ENCODE results near the gene FOSL2.

FOSL2 gene

GRCh38 chr2:28374331-28374730 is 18.3 kb upstream of the FOSL2 start:
- no peak overlapping the region for H3K4me3 ChIP-seq (ENCODE audit: low read length)
- no peak for DNase-seq (ENCODE audit: low read depth)
- TF ChIP-seq CTCF (conservative IDR thresholded peaks at IDR 0.05; ENCODE audit: low read depth, low read length), result no peak

- H3K4me3 ChIP-seq (ENCODE audit: low read length), result no peak overlapping the region
- TF ChIP-seq CTCF (conservative IDR thresholded peaks at IDR 0.05; ENCODE audit: low read depth, low read length), result no peak
- no peak for DNase-seq (ENCODE audit: low read depth)
Observed at GRCh38 chr2:28375236-28375635, 17.4 kb upstream of the FOSL2 start.

GRCh38 chr2:28375742-28376631 is 16.7 kb upstream of the FOSL2 start:
- no peak for DNase-seq (ENCODE audit: low read depth)
- TF ChIP-seq CTCF (conservative IDR thresholded peaks at IDR 0.05; ENCODE audit: low read depth, low read length), result no peak
- H3K4me3 ChIP-seq (ENCODE audit: low read length), result no peak overlapping the region

GRCh38 chr2:28377195-28377816 is 15.4 kb upstream of the FOSL2 start:
- TF ChIP-seq CTCF (conservative IDR thresholded peaks at IDR 0.05; ENCODE audit: low read depth, low read length), result no peak
- no peak overlapping the region for H3K4me3 ChIP-seq (ENCODE audit: low read length)
- no peak for DNase-seq (ENCODE audit: low read depth)

GRCh38 chr2:28377984-28378678 is 14.5 kb upstream of the FOSL2 start:
- TF ChIP-seq CTCF (conservative IDR thresholded peaks at IDR 0.05; ENCODE audit: low read depth, low read length), result no peak
- no peak for DNase-seq (ENCODE audit: low read depth)
- H3K4me3 ChIP-seq (ENCODE audit: low read length), result no peak overlapping the region

- no peak overlapping the region for H3K4me3 ChIP-seq (ENCODE audit: low read length)
- no peak for DNase-seq (ENCODE audit: low read depth)
- TF ChIP-seq CTCF (conservative IDR thresholded peaks at IDR 0.05; ENCODE audit: low read depth, low read length), result no peak
Observed at GRCh38 chr2:28378679-28379584, 13.7 kb upstream of the FOSL2 start.
